ENCODE measurements around the gene TSPAN9.

GRCh38 chr12:3202096-3202495 is 124.9 kb downstream of the TSPAN9 start:
- TF ChIP-seq RAD21 (IDR thresholded peaks at IDR 0.05; ENCODE audit: low read length) (no peak), POLR2A (IDR thresholded peaks at IDR 0.05; ENCODE audit: low read depth, low read length) (no peak), FOS (IDR thresholded peaks at IDR 0.05; ENCODE audit: low read depth, low read length) (no peak), MXI1 (IDR thresholded peaks at IDR 0.05; ENCODE audit: borderline replicate concordance, low read depth, low read length) (no peak), MAFK (IDR thresholded peaks at IDR 0.05; ENCODE audit: low read depth, low read length) (no peak), CTCF (conservative IDR thresholded peaks at IDR 0.05; ENCODE audit: low read depth, low read length) (no peak), RFX5 (IDR thresholded peaks at IDR 0.05; ENCODE audit: low read depth, low read length) (no peak), USF2 (IDR thresholded peaks at IDR 0.05; ENCODE audit: low read depth, low read length) (no peak), CEBPB (IDR thresholded peaks at IDR 0.05; ENCODE audit: low read depth, low read length) (no peak)
